ENCODE results near the gene CNEP1R1. TPM values are rescaled to one million over a fixed set of nuclear protein-coding genes. Genes with fewer than 3 reads are reported as not detected.

Gene CNEP1R1
- total and polyA plus RNA-seq, 2 of the 8 experiments (the other 6 are each of a cell fraction or from before 2014, with no cell fraction given): 10.6 to 13.6 TPM

DNA sequence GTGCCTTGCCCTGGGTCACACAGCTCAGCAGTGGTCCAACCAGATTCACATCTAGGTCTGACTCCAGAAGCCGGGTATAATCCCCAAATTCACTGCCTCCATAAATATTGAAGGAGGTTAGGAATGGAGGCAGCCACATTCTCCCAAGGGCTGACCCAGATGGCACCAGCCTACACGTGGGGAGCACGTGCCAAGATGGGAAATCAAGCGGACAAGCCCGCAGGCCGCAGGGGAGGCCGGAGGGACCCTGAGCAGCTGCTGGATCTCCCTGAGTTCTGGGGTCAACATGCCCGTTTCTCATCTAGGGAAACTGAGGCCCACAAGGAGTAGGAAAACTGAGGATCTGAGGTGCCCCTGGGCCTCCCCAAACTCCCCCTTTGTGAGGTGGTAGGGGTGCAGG is 32.2 kb upstream of the CNEP1R1 start:
- no peak overlapping the region for H2BK120ac ChIP-seq (replicated peaks; ENCODE audit: low read depth, low read length)
- no peak overlapping the region for H3K14ac ChIP-seq (ENCODE audit: insufficient read length)
- no peaks in the 10 kb centered on the region for H3K79me2 ChIP-seq (ENCODE audit: control insufficient read depth in 1 of 2, insufficient read depth in 2 of 2, low read length in 2 of 2)
- no peak overlapping the region for H3K18ac ChIP-seq (ENCODE audit: extremely low read depth, low read length)
- no peak overlapping the region for H4K5ac ChIP-seq (ENCODE audit: insufficient read length, low read depth, low read length)
- no peak overlapping the region for H2AFZ ChIP-seq (ENCODE audit: low read length)
- DNase-seq (ENCODE audit: low read depth in 1 of 2, low spot score in 2 of 2): no peak
- no peak overlapping the region for H4K91ac ChIP-seq (replicated peaks; ENCODE audit: insufficient read length, low read length)
- no peak for TF ChIP-seq JUND (IDR thresholded peaks at IDR 0.05; ENCODE audit: low read length)
- TF ChIP-seq GTF2F1 (IDR thresholded peaks at IDR 0.05; ENCODE audit: borderline replicate concordance, low read depth, low read length): no peak
- no peak for TF ChIP-seq TEAD4 (IDR thresholded peaks at IDR 0.05; ENCODE audit: low read depth, low read length)
- no peak for TF ChIP-seq KDM1A (IDR thresholded peaks at IDR 0.05; ENCODE audit: borderline replicate concordance, low read length)
- TF ChIP-seq CHD2 (IDR thresholded peaks at IDR 0.05; ENCODE audit: low read length): no peak
- 90% methylated on average over 8 of the region's 8 CpGs; no CpG with 5 or more reads in 1 of the 2 experiments for WGBS, 2 experiments (ENCODE audit: extremely low coverage in 1 of 2, insufficient coverage in 1 of 2, insufficient read length in 1 of 2, insufficient replicate concordance in 2 of 2, low coverage in 1 of 2, low lambda C conversion rate in 2 of 2, missing lambda C conversion rate in 1 of 2)
- H2AK5ac ChIP-seq (ENCODE audit: low read depth, low read length): no peak overlapping the region
- no peak for FAIRE-seq
- no peaks in the 10 kb centered on the region for H3K4me1 ChIP-seq (replicated peaks in 1 of 4; ENCODE audit: control insufficient read depth in 3 of 4, insufficient read depth in 4 of 4, low read length in 3 of 4)
- H3K4ac ChIP-seq (replicated peaks; ENCODE audit: insufficient read length, low read depth, low read length): no peak overlapping the region
- no peak overlapping the region for H3K9ac ChIP-seq (replicated peaks in 1 of 4; ENCODE audit: extremely low read depth in 1 of 4, low read depth in 3 of 4, low read length in 3 of 4)
- no peak overlapping the region for H3K4me2 ChIP-seq (ENCODE audit: insufficient read depth in 1 of 2, low read depth in 2 of 2, low read length in 2 of 2)
- no peak overlapping the region for H3K23ac ChIP-seq (ENCODE audit: insufficient read length)
- H3K27ac ChIP-seq (ENCODE audit: low read depth, low read length): no peak overlapping the region
- no peaks in the 10 kb centered on the region for H3K23me2 ChIP-seq (ENCODE audit: low read depth, low read length)
- H2BK5ac ChIP-seq (ENCODE audit: low read depth, low read length): no peak overlapping the region
- H3K36me3 ChIP-seq (ENCODE audit: control insufficient read depth in 2 of 4, insufficient read depth in 4 of 4, low read length in 3 of 4): no peaks in the 10 kb centered on the region
- H3K79me1 ChIP-seq (ENCODE audit: low read depth, low read length): no peaks in the 10 kb centered on the region
- POLR2A ChIA-PET (ENCODE audit: partially characterized antibody): interaction anchor here (0.6 kb wide), 1 partner anchor 13 kb away, joined by 3 read pairs; no protein-coding TSS in a partner anchor
- H3K56ac ChIP-seq (replicated peaks; ENCODE audit: insufficient read length, low read depth, low read length): no peak overlapping the region
- CTCF ChIA-PET (ENCODE audit: partially characterized antibody): interaction anchor here (1.9 kb wide), 1 partner anchor 38 kb away, joined by 4 read pairs; no protein-coding TSS in a partner anchor
- H2BK15ac ChIP-seq (ENCODE audit: low read length): no peak overlapping the region
- no peak overlapping the region for H2BK20ac ChIP-seq (ENCODE audit: low read length)
- H3K4me3 ChIP-seq (ENCODE audit: extremely low read depth in 1 of 4, insufficient read depth in 2 of 4, low read depth in 3 of 4, low read length in 4 of 4): no peak overlapping the region
- no peak overlapping the region for H2BK12ac ChIP-seq (ENCODE audit: low read depth, low read length)
- no peaks in the 10 kb centered on the region for H4K20me1 ChIP-seq (replicated peaks in 1 of 2; ENCODE audit: control insufficient read depth in 1 of 2, insufficient read depth in 2 of 2, low read length in 2 of 2)
- H3K9me3 ChIP-seq (ENCODE audit: insufficient read depth in 2 of 2, low read depth in 1 of 2, low read length in 1 of 2): no peaks in the 10 kb centered on the region
- no peak overlapping the region for H4K8ac ChIP-seq (ENCODE audit: extremely low read depth, insufficient read depth, low read length)
- no peaks in the 10 kb centered on the region for H3K27me3 ChIP-seq (replicated peaks in 1 of 4; ENCODE audit: control insufficient read depth in 3 of 4, extremely low read depth in 1 of 4, insufficient read depth in 3 of 4, low read length in 3 of 4)
